Endothelial cell of umbilical vein (primary cell): Measurements from ENCODE around the gene NUP155.

Source experiments
- CTCF ChIP-seq, 2 donors: IDR thresholded peaks; 1 replicate in 1 of 2; 2 replicates in 1 of 2; pipeline ENCODE4 v1.5.1; 2011; ENCODE audit warnings: low read length in 2 of 2, mild to moderate bottlenecking in 2 of 2, moderate library complexity in 2 of 2, control low read depth in 1 of 2, inconsistent platforms in 1 of 2, low read depth in 1 of 2; ENCODE audit not compliant: insufficient read depth in 1 of 2; ENCODE audit errors: extremely low read depth in 1 of 2
- EZH2 ChIP-seq: IDR thresholded peaks from 2 replicates; pipeline ENCODE4 v1.6.1; 2012; ENCODE audit warnings: borderline replicate concordance, low read depth, mild to moderate bottlenecking, moderate library complexity, low read length, inconsistent platforms; ENCODE audit not compliant: severe bottlenecking
- POLR2A ChIP-seq: IDR thresholded peaks from 2 replicates; pipeline ENCODE4 v1.6.1; 2012; ENCODE audit warnings: low read depth, mild to moderate bottlenecking, control low read depth, low read length

DNA sequence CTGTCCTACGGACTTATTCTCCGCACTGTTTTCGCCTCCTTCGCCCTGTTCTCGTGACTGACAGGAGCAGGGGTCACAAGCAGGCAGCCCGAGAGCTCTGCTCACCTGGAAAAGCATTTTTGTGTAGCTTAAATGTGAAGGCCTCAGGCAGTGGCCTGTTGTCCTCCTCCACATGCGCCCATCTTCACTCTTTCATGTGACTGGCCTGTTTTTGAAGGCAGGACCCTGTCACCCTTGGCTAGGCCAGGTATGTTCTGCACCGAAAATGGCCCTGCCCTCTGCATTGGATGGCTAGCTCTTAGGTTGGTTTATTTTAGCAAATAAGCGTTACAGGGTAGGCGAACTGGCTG is 121.1 kb downstream of the NUP155 start:
- TF ChIP-seq POLR2A (no peak), EZH2 (no peak), CTCF (IDR thresholded peaks at IDR 0.05; ENCODE audit: extremely low read depth in 1 of 2, insufficient read depth in 1 of 2, low read depth in 1 of 2, low read length in 2 of 2) (no peak)
